H1 (cell line): ENCODE results near the gene TRNP1. TPM values are rescaled to one million over a fixed set of nuclear protein-coding genes. Genes with fewer than 3 reads are reported as not detected.

ENCODE experiments used
- CREB1 ChIP-seq: IDR thresholded peaks from 2 replicates; pipeline ENCODE4 v1.6.1; 2012; ENCODE audit warnings: inconsistent platforms
- CTBP2 ChIP-seq: IDR thresholded peaks from 2 replicates; pipeline ENCODE4 v1.7.0; 2011; ENCODE audit warnings: borderline replicate concordance, mild to moderate bottlenecking, moderate library complexity, mixed read lengths, low read length; ENCODE audit not compliant: insufficient read depth, insufficient read length
- EP300 ChIP-seq, 2 experiments: IDR thresholded peaks; 1 replicate in 1 of 2; 2 replicates in 1 of 2; pipeline ENCODE4 v1.6.1; 2011 to 2012; ENCODE audit warnings: low read depth in 2 of 2, low read length in 2 of 2, mild to moderate bottlenecking in 2 of 2, borderline replicate concordance in 1 of 2, inconsistent platforms in 1 of 2, moderate library complexity in 1 of 2
- HDAC6 ChIP-seq: IDR thresholded peaks from one replicate; pipeline ENCODE4 v1.7.1; 2012; ENCODE audit warnings: low read depth, mild to moderate bottlenecking, inconsistent platforms, low read length, moderate library complexity
- POLR2AphosphoS5 ChIP-seq: IDR thresholded peaks from 2 replicates; pipeline ENCODE4 v1.6.1; 2011; ENCODE audit warnings: low read depth, low read length
- RBBP5 ChIP-seq: IDR thresholded peaks from 2 replicates; pipeline ENCODE4 v1.7.1; 2012; ENCODE audit warnings: low read depth, mild to moderate bottlenecking, inconsistent platforms, low read length, moderate library complexity, borderline replicate concordance
- SP4 ChIP-seq: IDR thresholded peaks from 2 replicates; pipeline ENCODE4 v1.6.1; 2012; ENCODE audit warnings: low read length, inconsistent platforms
- polyA plus RNA-seq, 7 experiments: library from polyadenylated mRNA; depleted of rRNA in 3 of 7; stranded (reverse) in 5 of 7; unstranded in 2 of 7; fragments of >200 nt in 5 of 7; fragments of 200-250 nt in 2 of 7; gene quantifications; 1 replicate in 5 of 7; 2 replicates in 1 of 7; 4 replicates in 1 of 7; pipeline versions ENCODE4 v1.2.1 to v1.2.3, GENCODE V29; 2011 to 2013; ENCODE audit warnings: missing spikeins in 2 of 7, mixed read lengths in 2 of 7
- total RNA-seq: library from RNA; stranded (reverse); fragmentation: NEBNext Ultra II Directional; extraction: Animal tissue kit (Norgen Biotek cat#: 25700); gene quantifications from 2 replicates; pipeline ENCODE4 v1.2.1, GENCODE V29; 2021

TRNP1 gene
- total and polyA plus RNA-seq, 2 of the 8 experiments (the other 6 are each of a cell fraction or from before 2014, with no cell fraction given), result 51.7 to 102 TPM

DNA sequence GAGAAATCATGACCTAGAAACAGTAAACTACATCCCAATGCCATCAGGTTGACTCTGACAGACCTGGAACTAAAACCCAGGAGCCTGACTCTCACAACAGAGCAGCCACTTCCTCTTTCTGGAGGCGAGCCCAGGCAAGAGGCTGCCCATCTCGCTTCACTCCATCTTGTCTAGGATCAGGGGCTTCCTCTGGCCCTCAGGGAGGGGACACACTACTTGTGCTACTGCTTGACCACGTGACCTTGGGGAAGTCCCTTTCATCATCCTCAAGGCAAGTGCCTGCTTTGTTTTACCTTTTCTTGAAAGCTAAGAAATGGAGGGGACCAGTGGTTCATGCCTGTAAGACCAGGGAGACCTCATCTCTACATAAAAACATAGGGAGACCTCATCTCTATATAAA is 21.8 kb downstream of the TRNP1 start (continued):
- TF ChIP-seq RBBP5, result no peak
- no peak for TF ChIP-seq CREB1
- TF ChIP-seq SP4, result no peak
- TF ChIP-seq CTBP2, result no peak
- TF ChIP-seq POLR2AphosphoS5, result no peak
- no peak for TF ChIP-seq HDAC6
- TF ChIP-seq EP300 (IDR thresholded peaks at IDR 0.05; ENCODE audit: borderline replicate concordance in 1 of 2, low read depth in 2 of 2, low read length in 2 of 2), result no peak
